Osteoblast (primary cell): ENCODE measurements around the gene SPATA46. TPM values are rescaled to one million over a fixed set of nuclear protein-coding genes. Genes with fewer than 3 reads are reported as not detected.

Source experiments
- DNase-seq: peaks from one replicate; pipeline ENCODE4 v3.0.0; 2011; ENCODE audit warnings: low spot score, mixed read lengths; ENCODE audit not compliant: insufficient read length; ENCODE audit errors: missing footprints
- H2AFZ ChIP-seq: 2 replicates; pipeline ENCODE4 v1.6.0; 2011; ENCODE audit warnings: mild to moderate bottlenecking, low read length
- H3K27ac ChIP-seq: 2 replicates; pipeline ENCODE4 v1.5.1; 2011; ENCODE audit warnings: mild to moderate bottlenecking, low read depth, low read length, moderate library complexity
- H3K27me3 ChIP-seq: 2 replicates; pipeline ENCODE4 v1.6.0; 2012; ENCODE audit warnings: mild to moderate bottlenecking, control low read depth, inconsistent platforms, low read length, moderate library complexity; ENCODE audit not compliant: insufficient read depth
- H3K36me3 ChIP-seq: 2 replicates; pipeline ENCODE4 v1.5.1; 2011; ENCODE audit warnings: mild to moderate bottlenecking, low read length, control low read depth, moderate library complexity; ENCODE audit not compliant: insufficient read depth
- H3K4me1 ChIP-seq: 2 replicates; pipeline ENCODE4 v1.5.1; 2011; ENCODE audit warnings: mild to moderate bottlenecking, low read length, control low read depth, moderate library complexity; ENCODE audit not compliant: insufficient read depth
- H3K4me2 ChIP-seq: 2 replicates; pipeline ENCODE4 v1.6.0; 2011; ENCODE audit warnings: mild to moderate bottlenecking, low read length; ENCODE audit not compliant: insufficient read depth
- H3K4me3 ChIP-seq: fragments of 200-600 bp; sonication (generic); 3 replicates; pipeline ENCODE4 v1.5.1; 2012; ENCODE audit warnings: mild to moderate bottlenecking, low read length, inconsistent platforms; ENCODE audit not compliant: insufficient read depth
- H3K79me2 ChIP-seq: 2 replicates; pipeline ENCODE4 v1.6.0; 2012; ENCODE audit warnings: mild to moderate bottlenecking, low read length, control low read depth, inconsistent platforms; ENCODE audit not compliant: insufficient read depth
- H3K9me3 ChIP-seq: 2 replicates; pipeline ENCODE4 v1.5.1; 2011; ENCODE audit warnings: low read depth, low read length, control low read depth
- H4K20me1 ChIP-seq: 2 replicates; pipeline ENCODE4 v1.6.0; 2012; ENCODE audit warnings: mild to moderate bottlenecking, low read length, control low read depth; ENCODE audit not compliant: insufficient read depth
- CTCF ChIP-seq: IDR thresholded peaks from 2 replicates; pipeline ENCODE4 v1.5.1; 2011; ENCODE audit warnings: mild to moderate bottlenecking, low read depth, low read length, moderate library complexity; ENCODE audit errors: extremely low read depth
- total RNA-seq: library from RNA; depleted of rRNA; stranded (reverse); fragments of >200 nt; gene quantifications from 2 replicates; pipeline ENCODE4 v1.2.3, GENCODE V29; 2012

Gene SPATA46
- total RNA-seq, 1 donor, result not detected

GRCh38 chr1:162370721-162371120 lies 5.9 kb downstream of the SPATA46 start:
- H3K36me3 ChIP-seq, result no peaks in the 10 kb centered on the region
- H4K20me1 ChIP-seq, result no peaks in the 10 kb centered on the region
- peaks cover 23% of the 10 kb centered on the region for H3K27me3 ChIP-seq
- H3K79me2 ChIP-seq, result no peaks in the 10 kb centered on the region
- no peak for DNase-seq
- no peaks in the 10 kb centered on the region for H3K4me1 ChIP-seq
- no peak for TF ChIP-seq CTCF
- no peak overlapping the region for H3K27ac ChIP-seq
- H3K4me2 ChIP-seq, result no peak overlapping the region
- H3K9me3 ChIP-seq, result no peaks in the 10 kb centered on the region
- no peak overlapping the region for H2AFZ ChIP-seq
- H3K4me3 ChIP-seq, result no peak overlapping the region

- Histone ChIP-seq H3K27me3 (peaks cover 24% of the 10 kb centered on the region), H3K4me3 (no peak overlapping the region), H3K9me3 (no peaks in the 10 kb centered on the region), H3K4me1 (no peaks in the 10 kb centered on the region), H3K36me3 (no peaks in the 10 kb centered on the region), H3K79me2 (no peaks in the 10 kb centered on the region), H4K20me1 (no peaks in the 10 kb centered on the region), H3K4me2 (no peak overlapping the region), H3K27ac (no peak overlapping the region), H2AFZ (no peak overlapping the region)
- DNase-seq, result no peak
- TF ChIP-seq CTCF, result no peak
Measured at GRCh38 chr1:162370161-162370560, 6.5 kb downstream of the SPATA46 start.

- Histone ChIP-seq H3K4me1 (no peaks in the 10 kb centered on the region), H3K79me2 (no peaks in the 10 kb centered on the region), H3K4me2 (no peak overlapping the region), H3K4me3 (no peak overlapping the region), H3K9me3 (no peaks in the 10 kb centered on the region), H4K20me1 (no peaks in the 10 kb centered on the region), H2AFZ (no peak overlapping the region), H3K27ac (no peak overlapping the region), H3K36me3 (no peaks in the 10 kb centered on the region), H3K27me3 (peaks cover 24% of the 10 kb centered on the region)
- no peak for DNase-seq
- no peak for TF ChIP-seq CTCF
Measured at GRCh38 chr1:162369571-162369970, 7.1 kb downstream of the SPATA46 start.

GRCh38 chr1:162368451-162368850 lies 8.2 kb downstream of the SPATA46 start:
- no peak overlapping the region for H2AFZ ChIP-seq
- no peaks in the 10 kb centered on the region for H3K36me3 ChIP-seq
- no peak overlapping the region for H3K4me2 ChIP-seq
- no peak for TF ChIP-seq CTCF
- H4K20me1 ChIP-seq, result no peaks in the 10 kb centered on the region
- H3K79me2 ChIP-seq, result no peaks in the 10 kb centered on the region
- peaks cover 24% of the 10 kb centered on the region for H3K27me3 ChIP-seq
- DNase-seq, result no peak
- no peak overlapping the region for H3K27ac ChIP-seq
- H3K4me3 ChIP-seq, result no peak overlapping the region
- H3K9me3 ChIP-seq, result no peaks in the 10 kb centered on the region
- H3K4me1 ChIP-seq, result no peaks in the 10 kb centered on the region
